Liver (tissue), 2 donors: ENCODE results near the gene SGK1.

Experiments
- MAX ChIP-seq: IDR thresholded peaks from 2 replicates; pipeline ENCODE4 v1.6.1; 2016; ENCODE audit warnings: antibody characterized with exemption
- SP1 ChIP-seq: IDR thresholded peaks from 2 replicates; pipeline ENCODE4 v1.6.1; 2018; ENCODE audit warnings: antibody characterized with exemption, mild to moderate bottlenecking
- donor health status: healthy.

- TF ChIP-seq MAX: no peak
- no peak for TF ChIP-seq SP1
These were observed 5.4 kb upstream of the SGK1 start for GRCh38 chr6:134323294-134323693.
